ENCODE data around the gene SDHB. TPM values are rescaled to one million over a fixed set of nuclear protein-coding genes. Genes with fewer than 3 reads are reported as not detected.

The SDHB gene
- total RNA-seq, 1 donor from 2014 or later = 44.9 TPM

DNA sequence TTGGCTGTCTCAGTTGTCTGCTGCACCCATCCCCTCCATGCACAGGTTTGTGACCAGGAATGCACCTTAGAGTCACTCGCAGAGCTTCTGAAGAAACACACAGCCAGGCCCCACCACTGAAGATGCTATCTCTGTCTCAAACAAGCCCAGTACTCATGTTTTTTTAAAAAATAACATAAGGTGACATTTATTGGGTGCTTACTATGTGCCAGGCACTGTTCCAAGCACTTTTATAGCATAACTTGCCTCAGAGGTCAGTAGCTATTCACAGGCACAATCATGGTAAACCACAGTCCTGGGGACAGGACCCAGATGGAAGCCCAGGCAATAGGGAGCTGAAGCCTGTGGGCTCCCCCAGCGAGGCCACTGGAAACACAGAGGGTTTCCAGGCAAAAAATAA is 33.3 kb downstream of the SDHB start:
- Mint-ChIP-seq H3K4me3 (ENCODE audit: unreplicated experiment) (no peak overlapping the region), H3K27me3 (ENCODE audit: unreplicated experiment) (peaks cover 5% of the 10 kb centered on the region), H3K36me3 (ENCODE audit: low read depth, unreplicated experiment) (peaks cover 42% of the 10 kb centered on the region), H3K9me3 (ENCODE audit: unreplicated experiment) (no peaks in the 10 kb centered on the region), H3K4me1 (ENCODE audit: unreplicated experiment) (no peaks in the 10 kb centered on the region), H3K27ac (ENCODE audit: unreplicated experiment) (no peak overlapping the region)
- DNase-seq (ENCODE audit: low spot score) = no peak
- TF ChIP-seq, protein P1, sequence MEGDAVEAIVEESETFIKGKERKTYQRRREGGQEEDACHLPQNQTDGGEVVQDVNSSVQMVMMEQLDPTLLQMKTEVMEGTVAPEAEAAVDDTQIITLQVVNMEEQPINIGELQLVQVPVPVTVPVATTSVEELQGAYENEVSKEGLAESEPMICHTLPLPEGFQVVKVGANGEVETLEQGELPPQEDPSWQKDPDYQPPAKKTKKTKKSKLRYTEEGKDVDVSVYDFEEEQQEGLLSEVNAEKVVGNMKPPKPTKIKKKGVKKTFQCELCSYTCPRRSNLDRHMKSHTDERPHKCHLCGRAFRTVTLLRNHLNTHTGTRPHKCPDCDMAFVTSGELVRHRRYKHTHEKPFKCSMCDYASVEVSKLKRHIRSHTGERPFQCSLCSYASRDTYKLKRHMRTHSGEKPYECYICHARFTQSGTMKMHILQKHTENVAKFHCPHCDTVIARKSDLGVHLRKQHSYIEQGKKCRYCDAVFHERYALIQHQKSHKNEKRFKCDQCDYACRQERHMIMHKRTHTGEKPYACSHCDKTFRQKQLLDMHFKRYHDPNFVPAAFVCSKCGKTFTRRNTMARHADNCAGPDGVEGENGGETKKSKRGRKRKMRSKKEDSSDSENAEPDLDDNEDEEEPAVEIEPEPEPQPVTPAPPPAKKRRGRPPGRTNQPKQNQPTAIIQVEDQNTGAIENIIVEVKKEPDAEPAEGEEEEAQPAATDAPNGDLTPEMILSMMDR (IDR thresholded peaks at IDR 0.05; ENCODE audit: unreplicated experiment) = no peak

DNA sequence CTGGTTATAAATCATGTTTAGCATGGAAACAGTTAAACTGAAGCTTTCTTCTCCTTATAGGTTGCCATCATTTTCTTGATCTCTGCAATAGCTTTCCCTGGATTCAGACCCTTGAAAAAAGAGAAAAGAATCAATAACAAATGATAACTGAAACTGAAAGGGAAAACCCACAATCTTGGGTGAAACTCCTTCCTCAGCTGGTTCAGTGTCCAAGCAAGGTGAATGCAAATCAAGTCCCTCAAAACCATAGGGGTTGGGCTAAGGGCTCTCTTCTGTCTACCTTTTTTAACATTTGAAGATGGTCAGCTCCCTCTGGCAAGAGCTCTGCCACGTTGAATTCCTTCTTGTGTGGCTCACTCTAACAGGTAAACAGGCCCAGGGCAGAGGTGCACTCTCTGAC is 35.0 kb downstream of the SDHB start:
- no peak overlapping the region for H3K27ac Mint-ChIP-seq (ENCODE audit: unreplicated experiment)
- TF ChIP-seq, protein P1 (IDR thresholded peaks at IDR 0.05; ENCODE audit: unreplicated experiment) = no peak
- no peaks in the 10 kb centered on the region for H3K9me3 Mint-ChIP-seq (ENCODE audit: unreplicated experiment)
- H3K27me3 Mint-ChIP-seq (ENCODE audit: unreplicated experiment) = peaks cover 5% of the 10 kb centered on the region
- no peak for DNase-seq (ENCODE audit: low spot score)
- H3K36me3 Mint-ChIP-seq (ENCODE audit: low read depth, unreplicated experiment) = peaks cover 37% of the 10 kb centered on the region
- peak overlapping the region; percentile 47 for H3K4me3 Mint-ChIP-seq (ENCODE audit: unreplicated experiment)
- no peaks in the 10 kb centered on the region for H3K4me1 Mint-ChIP-seq (ENCODE audit: unreplicated experiment)

DNA sequence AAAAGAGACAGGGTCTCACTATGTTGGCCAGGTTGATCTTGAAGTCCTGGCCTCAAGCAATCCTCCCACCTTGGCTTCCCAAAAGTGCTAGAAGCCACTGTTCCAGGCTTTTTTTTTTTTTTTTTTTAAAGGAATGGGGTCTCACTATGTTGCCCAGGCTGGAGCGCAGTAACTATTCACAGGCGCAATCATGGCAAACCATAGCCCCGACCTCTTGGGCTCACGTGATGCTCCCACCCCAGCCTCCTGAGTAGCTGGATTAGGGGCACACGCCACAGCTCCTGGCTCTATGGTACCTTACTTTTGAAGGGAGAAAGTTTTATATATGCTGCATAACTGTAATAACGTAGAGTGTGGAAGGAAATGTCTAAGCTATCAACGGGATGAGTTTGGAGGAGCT is 36.4 kb downstream of the SDHB start:
- H3K9me3 Mint-ChIP-seq (ENCODE audit: unreplicated experiment) = no peaks in the 10 kb centered on the region
- H3K4me3 Mint-ChIP-seq (ENCODE audit: unreplicated experiment) = no peak overlapping the region
- H3K36me3 Mint-ChIP-seq (ENCODE audit: low read depth, unreplicated experiment) = peaks cover 31% of the 10 kb centered on the region
- H3K27me3 Mint-ChIP-seq (ENCODE audit: unreplicated experiment) = peaks cover 10% of the 10 kb centered on the region
- no peak for DNase-seq (ENCODE audit: low spot score)
- H3K27ac Mint-ChIP-seq (ENCODE audit: unreplicated experiment) = no peak overlapping the region
- TF ChIP-seq, protein P1 (IDR thresholded peaks at IDR 0.05; ENCODE audit: unreplicated experiment) = no peak
- H3K4me1 Mint-ChIP-seq (ENCODE audit: unreplicated experiment) = no peaks in the 10 kb centered on the region

DNA sequence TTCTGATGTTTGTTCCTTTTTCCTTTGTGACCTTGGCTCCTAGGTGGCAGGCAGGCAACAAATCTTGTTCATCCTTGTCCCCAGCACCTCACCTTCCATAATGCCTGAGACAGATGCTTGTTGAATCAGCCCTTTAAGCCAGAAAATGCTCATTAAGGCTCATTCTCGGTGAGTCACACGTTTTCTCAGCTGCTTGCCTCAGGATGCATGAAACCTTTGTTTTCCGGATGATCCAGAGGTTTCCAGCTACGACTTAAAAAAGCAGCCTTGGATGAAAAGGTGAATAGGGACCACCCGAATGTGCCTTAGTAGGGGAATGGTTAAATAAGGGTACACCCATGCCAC is 37.5 kb downstream of the SDHB start:
- Mint-ChIP-seq H3K27ac (ENCODE audit: unreplicated experiment) (no peak overlapping the region), H3K9me3 (ENCODE audit: unreplicated experiment) (no peaks in the 10 kb centered on the region), H3K4me3 (ENCODE audit: unreplicated experiment) (no peak overlapping the region), H3K4me1 (ENCODE audit: unreplicated experiment) (no peaks in the 10 kb centered on the region), H3K27me3 (ENCODE audit: unreplicated experiment) (peaks cover 10% of the 10 kb centered on the region), H3K36me3 (ENCODE audit: low read depth, unreplicated experiment) (peaks cover 28% of the 10 kb centered on the region)
- no peak for DNase-seq (ENCODE audit: low spot score)
- TF ChIP-seq, protein P1 (IDR thresholded peaks at IDR 0.05; ENCODE audit: unreplicated experiment) = no peak

DNA sequence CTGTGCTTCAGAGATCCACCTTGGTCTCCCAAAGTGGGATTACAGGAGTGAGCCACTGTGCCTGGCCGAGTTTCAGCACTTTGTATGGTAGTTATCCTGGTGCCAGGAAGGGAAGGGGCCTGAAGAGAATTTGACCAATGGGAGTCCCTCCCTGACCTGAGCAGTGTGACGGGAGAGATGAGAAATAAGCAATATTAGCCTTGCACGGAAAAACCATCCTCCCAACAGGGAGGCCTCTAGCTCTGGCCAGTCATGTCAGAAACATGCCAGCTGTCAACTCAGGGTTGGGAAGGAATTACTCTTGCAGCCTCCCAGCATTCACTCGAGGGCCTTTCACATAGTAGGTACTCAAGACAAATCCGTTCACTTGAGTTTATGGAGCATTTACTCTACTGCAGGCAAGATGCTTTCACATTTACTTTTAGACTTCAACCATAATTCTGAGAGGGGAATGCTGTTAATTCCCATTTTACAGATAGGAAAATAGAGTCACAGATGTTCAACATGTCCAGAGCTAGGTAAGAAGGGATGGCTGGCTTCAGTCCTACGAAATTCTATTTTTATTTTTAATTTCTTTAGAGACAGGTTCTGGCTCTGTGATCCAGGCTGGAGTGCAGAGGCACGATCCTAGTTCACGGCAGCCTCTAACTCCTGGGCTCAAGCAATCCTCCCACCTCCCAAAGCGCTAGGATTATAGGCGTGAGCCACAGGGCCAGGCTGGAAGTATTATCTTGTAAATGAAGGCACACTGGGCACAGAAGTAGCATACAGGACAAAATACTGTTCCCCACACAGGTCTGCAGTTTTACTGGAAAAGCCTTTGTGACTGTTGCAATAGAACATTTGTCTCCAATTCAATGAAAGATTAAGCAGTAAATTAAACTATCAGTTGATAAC is 38.9 kb downstream of the SDHB start:
- no peak for DNase-seq (ENCODE audit: low spot score)
- Mint-ChIP-seq H3K36me3 (ENCODE audit: low read depth, unreplicated experiment) (peaks cover 17% of the 10 kb centered on the region), H3K27me3 (ENCODE audit: unreplicated experiment) (peaks cover 9% of the 10 kb centered on the region), H3K4me3 (ENCODE audit: unreplicated experiment) (no peak overlapping the region), H3K27ac (ENCODE audit: unreplicated experiment) (no peak overlapping the region), H3K4me1 (ENCODE audit: unreplicated experiment) (peaks cover 10% of the 10 kb centered on the region), H3K9me3 (ENCODE audit: unreplicated experiment) (no peaks in the 10 kb centered on the region)
- TF ChIP-seq, protein P1 (IDR thresholded peaks at IDR 0.05; ENCODE audit: unreplicated experiment) = no peak
